GM12878 (cell line): ENCODE data around the gene GABPA. TPM values are rescaled to one million over a fixed set of nuclear protein-coding genes. Genes with fewer than 3 reads are reported as not detected.

Experiments used
- ATAC-seq: fragments of 200-7000 bp; cut with Tn5 transposase; 3 replicates; pipeline ENCODE4 v1.9.1; 2020; ENCODE audit warnings: mild to moderate bottlenecking, moderate library complexity
- BruUV-seq: library from RNA; stranded (reverse); fragments of 400-500 nt; replicated peaks from 2 replicates; lab custom pipeline; 2021; lab: Mats Ljungman, UMichigan
- CTCF ChIA-PET: fragments of 300-600 bp; sonication (Branson Sonifier 250); formaldehyde crosslinking; extraction: SDS; loops from one replicate; lab custom pipeline; 2021; ENCODE audit warnings: inconsistent platforms; lab: Yijun Ruan, JAX
- POLR2A ChIA-PET: fragments of 350-600 bp; formaldehyde crosslinking; extraction: SDS; loops from one replicate; lab custom pipeline; 2021; ENCODE audit warnings: inconsistent platforms; lab: Charles Lee
- RAD21 ChIA-PET: fragments of 300-600 bp; sonication (Branson Sonifier 250); formaldehyde crosslinking; loops from one replicate; lab custom pipeline; 2023; ENCODE audit warnings: antibody characterized with exemption; ENCODE audit not compliant: unreplicated experiment; lab: Charles Lee
- SMC1A ChIA-PET: fragments of 300-600 bp; sonication (Branson Sonifier 250); formaldehyde crosslinking; loops from one replicate; lab custom pipeline; 2023; ENCODE audit not compliant: unreplicated experiment, uncharacterized antibody; lab: Charles Lee
- DNase-seq: peaks from one replicate; pipeline ENCODE4 v3.0.0-alpha.2; 2011; ENCODE audit warnings: low read depth, low spot score
- FAIRE-seq: peaks from 3 replicates; lab custom pipeline; 2011; peaks lifted over from hg19 to GRCh38; lab: Jason Lieb, UNC
- H2AFZ ChIP-seq: 2 replicates; pipeline ENCODE4 v1.6.0; 2011; ENCODE audit warnings: low read depth, low read length, control low read depth; ENCODE audit not compliant: control insufficient read depth
- H3K27ac ChIP-seq: 2 replicates; pipeline ENCODE4 v1.5.1; 2011; ENCODE audit warnings: control low read depth; ENCODE audit not compliant: control insufficient read depth, insufficient read depth
- H3K27me3 ChIP-seq, 2 experiments: replicated peaks in 1 of 2; 2 replicates each; pipeline versions ENCODE4 v1.6.0 to v1.6.1; 2011; ENCODE audit warnings: low read length in 1 of 2; ENCODE audit not compliant: control insufficient read depth in 2 of 2, insufficient read depth in 2 of 2
- H3K36me3 ChIP-seq, 2 experiments: 2 replicates each; pipeline ENCODE4 v1.5.1; 2011; ENCODE audit warnings: low read length in 1 of 2; ENCODE audit not compliant: control insufficient read depth in 2 of 2, insufficient read depth in 2 of 2
- H3K4me1 ChIP-seq: 2 replicates; pipeline ENCODE4 v1.6.1; 2011; ENCODE audit warnings: mild to moderate bottlenecking, low read length, moderate library complexity, mixed read lengths; ENCODE audit not compliant: control insufficient read depth, insufficient read depth
- H3K4me2 ChIP-seq: 2 replicates; pipeline ENCODE4 v1.6.0; 2011; ENCODE audit warnings: control low read depth; ENCODE audit not compliant: control insufficient read depth, insufficient read depth
- H3K4me3 ChIP-seq: fragments of 200-600 bp; sonication (generic); 2 replicates; pipeline ENCODE4 v1.5.1; 2016
- H3K79me2 ChIP-seq: 2 replicates; pipeline ENCODE4 v1.6.0; 2011; ENCODE audit warnings: low read length; ENCODE audit not compliant: control insufficient read depth, insufficient read depth
- H3K9ac ChIP-seq: 2 replicates; pipeline ENCODE4 v1.8.0; 2011; ENCODE audit warnings: low read length, control low read depth, mixed read lengths; ENCODE audit not compliant: control insufficient read depth, insufficient read depth
- H3K9me3 ChIP-seq: replicated peaks from 3 replicates; pipeline ENCODE4 v1.5.1; 2011; ENCODE audit warnings: mild to moderate bottlenecking, low read length; ENCODE audit not compliant: control insufficient read depth, insufficient read depth
- H4K20me1 ChIP-seq: 2 replicates; pipeline ENCODE4 v1.6.0; 2011; ENCODE audit not compliant: control insufficient read depth, insufficient read depth
- DPF2 ChIP-seq: fragments of 450-650 bp; IDR thresholded peaks from 2 replicates; pipeline ENCODE4 v1.6.1; 2017; ENCODE audit warnings: mild to moderate bottlenecking
- E2F8 ChIP-seq: fragments of 450-650 bp; IDR thresholded peaks from 2 replicates; pipeline ENCODE4 v1.6.1; 2018; ENCODE audit warnings: mild to moderate bottlenecking, low read depth, moderate library complexity; ENCODE audit not compliant: partially characterized antibody
- GATAD2B ChIP-seq: fragments of 450-650 bp; conservative IDR thresholded peaks from 2 replicates; pipeline ENCODE4 v1.6.1; 2017; ENCODE audit warnings: low read depth, mild to moderate bottlenecking, moderate library complexity
- HDAC2 ChIP-seq: fragments of 200-600 bp; sonication (generic); IDR thresholded peaks from 2 replicates; pipeline ENCODE4 v1.6.1; 2017
- MEF2A ChIP-seq: IDR thresholded peaks from 2 replicates; pipeline ENCODE4 v1.6.1; 2011; ENCODE audit warnings: low read depth, mild to moderate bottlenecking, low read length, moderate library complexity; ENCODE audit not compliant: insufficient read depth
- TARDBP ChIP-seq: IDR thresholded peaks from 2 replicates; pipeline ENCODE4 v1.6.1; 2016; ENCODE audit warnings: borderline replicate concordance
- USF2 ChIP-seq: IDR thresholded peaks from 2 replicates; pipeline ENCODE4 v1.6.1; 2011; ENCODE audit warnings: low read depth, low read length, improper control_type of control experiment, borderline replicate concordance
- ZSCAN29 ChIP-seq: fragments of 450-650 bp; IDR thresholded peaks from 2 replicates; pipeline ENCODE4 v1.6.1; 2017; ENCODE audit warnings: mild to moderate bottlenecking, moderate library complexity
- in situ Hi-C: fragments of 300-500 bp; cut with MboI; formaldehyde crosslinking; loops from 9 replicates; pipeline ENCODE4 v1.14.3; 2018; ENCODE audit warnings: mixed read lengths
- intact Hi-C: fragments of 100-400 bp; cut with micrococcal nuclease; formaldehyde crosslinking; loops from one replicate; pipeline ENCODE4 v1.14.2; 2022; ENCODE audit not compliant: unreplicated experiment
- polyA plus RNA-seq, 11 experiments: library from polyadenylated mRNA; depleted of rRNA in 4 of 11; unstranded in 6 of 11; stranded (reverse) in 5 of 11; fragments of >200 nt; fragmentation: Nextera tagmentation in 4 of 11; fragmentation: Illumina TruSeq in 1 of 11; extraction: Ambion mirVana in 4 of 11; extraction: Trizol in 1 of 11; gene quantifications; 1 replicate in 1 of 11; 2 replicates in 10 of 11; pipeline versions ENCODE4 v1.2.1 to v1.2.3, GENCODE V29; 2011 to 2016; ENCODE audit warnings: inconsistent platforms in 2 of 11, missing spikeins in 2 of 11, low read depth in 1 of 11
- total RNA-seq, 4 experiments: library from RNA; depleted of rRNA in 3 of 4; stranded (reverse); fragments of >200 nt in 3 of 4; fragmentation: Illumina TruSeq in 1 of 4; extraction: Trizol in 1 of 4; gene quantifications; 2 replicates each; pipeline versions ENCODE4 v1.2.1 to v1.2.3, GENCODE V29; 2013 to 2021

The GABPA gene
- total and polyA plus RNA-seq, 10 of the 15 experiments (the other 5 are each of a cell fraction or from before 2014, with no cell fraction given): 7.6 to 25.6 (median 22.9) TPM

GRCh38 chr21:25790878-25791204, 56.1 kb downstream of the GABPA start:
- Histone ChIP-seq H3K36me3 (no peaks in the 10 kb centered on the region), H2AFZ (peak overlapping the region; percentile 78), H3K4me1 (no peaks in the 10 kb centered on the region), H3K4me3 (no peak overlapping the region), H3K4me2 (no peak overlapping the region), H3K79me2 (no peaks in the 10 kb centered on the region), H3K9me3 (no peaks in the 10 kb centered on the region), H3K9ac (no peak overlapping the region), H4K20me1 (no peaks in the 10 kb centered on the region), H3K27ac (no peak overlapping the region), H3K27me3 (no peaks in the 10 kb centered on the region)
- TF ChIP-seq HDAC2 (no peak), DPF2 (no peak), TARDBP (no peak), E2F8 (no peak), GATAD2B (no peak), ZSCAN29 (no peak), MEF2A (no peak), USF2 (no peak)
- RAD21 ChIA-PET: interaction anchor here (0.7 kb wide), 1 partner anchor 42 kb away, joined by 3 read pairs; no protein-coding TSS in a partner anchor
- ATAC-seq (no peak), FAIRE-seq (no peak), DNase-seq (no peak)
- intact Hi-C loops (no loop called here), in situ Hi-C loops (no loop called here)
- BruUV-seq: no TSS peak
- SMC1A ChIA-PET: no interaction called here
- CTCF ChIA-PET: interaction anchor here (0.6 to 1.9 kb wide), 6 partner anchors 9 to 745 kb away, joined by 3 to 9 read pairs (median 3); no protein-coding TSS in a partner anchor
- POLR2A ChIA-PET: no interaction called here
